T-helper 1 cell treated with Interleukin-12 subunit alpha and Interleukin-12 subunit beta and Interleukin-4 antibody, amounts not matched to agents 30 μg/mL and 1 μg/mL, for 36 hours (primary cell): ENCODE data around the gene KANTR.

Experiments
- H3K27ac Mint-ChIP-seq: one replicate; pipeline ENCODE4 v1.8.0; 2021; ENCODE audit warnings: mild to moderate bottlenecking, mixed read lengths
- H3K27me3 Mint-ChIP-seq: one replicate; pipeline ENCODE4 v1.8.0; 2021; ENCODE audit warnings: low read depth, mixed read lengths
- H3K36me3 Mint-ChIP-seq: one replicate; pipeline ENCODE4 v1.8.0; 2021; ENCODE audit warnings: low read depth, mixed read lengths
- H3K4me1 Mint-ChIP-seq: one replicate; pipeline ENCODE4 v1.8.0; 2021; ENCODE audit warnings: low read depth, mixed read lengths
- H3K4me3 Mint-ChIP-seq: one replicate; pipeline ENCODE4 v1.8.0; 2021; ENCODE audit warnings: mild to moderate bottlenecking, moderate library complexity, mixed read lengths
- H3K9me3 Mint-ChIP-seq: one replicate; pipeline ENCODE4 v1.8.0; 2021; ENCODE audit warnings: mixed read lengths

The KANTR gene

GRCh38 chrX:53093748-53094581, at the start of gene KANTR:
TSS of gene KANTR (plus strand) at chrX:53094142. CDS start at chrX:53124273, 30,131 bp downstream.
- H3K9me3 Mint-ChIP-seq: no peaks in the 10 kb centered on the region
- H3K4me3 Mint-ChIP-seq: peak within 1 kb of the TSS; percentile 89
- H3K4me1 Mint-ChIP-seq: peaks cover 18% of the 10 kb centered on the region
- no peaks in the 10 kb centered on the region for H3K36me3 Mint-ChIP-seq
- H3K27ac Mint-ChIP-seq: peak within 1 kb of the TSS; percentile 87
- H3K27me3 Mint-ChIP-seq: no peaks in the 10 kb centered on the region

- no peaks in the 10 kb centered on the region for H3K4me1 Mint-ChIP-seq
- no peak overlapping the region for H3K27ac Mint-ChIP-seq
- H3K27me3 Mint-ChIP-seq: peaks cover 14% of the 10 kb centered on the region
- H3K9me3 Mint-ChIP-seq: no peaks in the 10 kb centered on the region
- no peak overlapping the region for H3K4me3 Mint-ChIP-seq
- H3K36me3 Mint-ChIP-seq: no peaks in the 10 kb centered on the region
Observed at GRCh38 chrX:53044995-53045394, 48.9 kb upstream of the KANTR start.

DNA sequence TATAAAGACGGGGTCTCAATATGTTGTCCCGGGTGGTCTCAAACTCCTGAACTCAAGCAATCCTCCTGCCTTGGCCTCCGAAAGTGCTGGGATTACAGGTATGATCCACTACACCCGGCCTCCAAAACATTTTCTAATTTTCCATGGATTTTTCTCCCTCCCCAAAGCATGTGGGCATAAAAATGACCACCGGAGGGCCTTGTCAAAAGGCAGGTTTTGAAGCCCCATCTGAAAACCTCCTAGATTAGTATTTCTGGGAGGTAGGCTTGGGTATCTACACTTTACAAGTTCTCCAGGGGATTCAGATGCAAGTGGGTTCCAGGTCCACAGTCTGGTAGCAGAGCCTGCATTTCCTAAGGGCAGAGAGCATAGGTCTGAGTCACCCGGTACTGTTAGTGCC, 46.7 kb upstream of the KANTR start:
- Mint-ChIP-seq H3K27ac (no peak overlapping the region), H3K36me3 (no peaks in the 10 kb centered on the region), H3K27me3 (peaks cover 10% of the 10 kb centered on the region), H3K4me3 (no peak overlapping the region), H3K4me1 (no peaks in the 10 kb centered on the region), H3K9me3 (no peaks in the 10 kb centered on the region)

DNA sequence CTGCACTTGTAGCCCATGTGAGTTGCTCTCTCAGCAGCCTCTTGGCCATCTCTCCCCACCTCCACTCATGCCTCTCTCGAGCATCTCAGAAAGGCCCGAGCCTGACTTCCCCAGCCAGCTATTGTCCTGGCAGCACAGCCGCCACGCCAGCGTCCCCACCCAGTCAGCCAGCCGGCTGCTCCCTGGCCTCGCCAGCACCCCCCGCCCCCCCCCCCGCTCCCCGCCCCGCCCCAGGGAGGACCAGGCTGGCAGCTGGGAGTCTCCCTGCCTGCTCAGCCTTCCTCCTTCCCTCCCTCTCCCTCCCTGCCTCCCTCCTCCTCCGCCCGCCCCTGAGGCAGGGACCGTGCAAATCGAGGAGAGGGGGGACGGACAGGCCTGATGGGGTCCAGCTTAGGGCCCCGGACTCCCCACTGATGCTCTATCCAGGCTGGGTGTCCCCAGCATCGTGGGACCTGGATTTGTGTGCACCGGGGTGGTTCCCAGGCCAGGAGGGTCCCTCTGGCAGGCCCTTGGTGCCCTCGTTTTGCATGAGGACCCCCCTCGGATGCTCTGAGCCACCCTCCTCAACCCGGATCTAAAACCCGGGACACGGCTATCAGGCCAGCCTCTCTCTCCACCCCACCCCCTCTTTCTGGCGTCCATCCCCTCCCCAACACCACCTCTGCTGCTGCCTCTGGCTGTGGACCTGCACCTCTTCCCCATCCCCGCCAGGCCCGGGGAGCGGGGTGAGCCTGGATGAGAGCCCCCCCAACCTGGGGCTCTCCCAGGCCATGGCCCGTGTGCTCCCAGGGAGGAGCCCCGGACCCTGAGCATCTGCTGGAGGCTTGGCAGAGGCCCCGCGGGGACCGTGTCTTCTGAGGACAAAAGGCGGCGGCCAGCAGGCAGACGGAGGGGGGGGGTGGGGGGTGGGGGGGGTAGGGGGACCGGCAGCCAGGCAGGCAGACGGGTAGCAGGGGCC, 45.5 kb upstream of the KANTR start, which contains the start of gene GPR173:
GPR173 (plus strand) TSS at position 621 of the 958 bp plus-strand sequence. CDS start 27,833 bp downstream, outside the sequence.
- H3K36me3 Mint-ChIP-seq: no peaks in the 10 kb centered on the region
- H3K4me1 Mint-ChIP-seq: no peaks in the 10 kb centered on the region
- H3K27ac Mint-ChIP-seq: no peak within 1 kb of the TSS
- H3K9me3 Mint-ChIP-seq: no peaks in the 10 kb centered on the region
- no peak within 1 kb of the TSS for H3K4me3 Mint-ChIP-seq
- peaks cover 10% of the 10 kb centered on the region for H3K27me3 Mint-ChIP-seq

DNA sequence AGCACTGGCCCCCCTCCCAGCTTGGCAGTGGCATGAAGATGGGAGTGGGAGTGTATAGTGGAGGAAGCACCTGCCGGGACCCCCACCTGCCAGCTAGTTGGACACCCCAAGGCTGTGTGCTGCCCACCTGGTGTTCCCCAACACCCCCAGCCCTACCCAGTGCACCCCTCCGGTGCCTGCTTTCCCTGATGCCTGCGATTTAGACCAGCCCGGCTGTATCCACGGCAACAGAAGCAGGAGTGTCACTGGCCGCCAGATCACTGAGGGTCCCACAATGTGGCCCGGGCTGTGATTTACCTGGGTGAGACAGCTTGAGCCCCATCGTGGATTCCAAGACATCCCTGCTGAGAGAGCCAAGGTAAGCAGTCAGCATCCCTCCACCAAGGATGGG, 44.8 kb upstream of the KANTR start:
- no peaks in the 10 kb centered on the region for H3K9me3 Mint-ChIP-seq
- H3K27ac Mint-ChIP-seq: no peak overlapping the region
- H3K27me3 Mint-ChIP-seq: peaks cover 7% of the 10 kb centered on the region
- H3K4me1 Mint-ChIP-seq: no peaks in the 10 kb centered on the region
- H3K36me3 Mint-ChIP-seq: no peaks in the 10 kb centered on the region
- no peak overlapping the region for H3K4me3 Mint-ChIP-seq

- no peaks in the 10 kb centered on the region for H3K36me3 Mint-ChIP-seq
- no peaks in the 10 kb centered on the region for H3K4me1 Mint-ChIP-seq
- H3K4me3 Mint-ChIP-seq: no peak overlapping the region
- no peaks in the 10 kb centered on the region for H3K9me3 Mint-ChIP-seq
- H3K27me3 Mint-ChIP-seq: peaks cover 4% of the 10 kb centered on the region
- no peak overlapping the region for H3K27ac Mint-ChIP-seq
Observed at GRCh38 chrX:53050841-53051240, 43.1 kb upstream of the KANTR start.

GRCh38 chrX:53055244-53055849, 38.6 kb upstream of the KANTR start:
- H3K27me3 Mint-ChIP-seq: no peaks in the 10 kb centered on the region
- no peaks in the 10 kb centered on the region for H3K36me3 Mint-ChIP-seq
- no peak overlapping the region for H3K27ac Mint-ChIP-seq
- no peaks in the 10 kb centered on the region for H3K9me3 Mint-ChIP-seq
- no peaks in the 10 kb centered on the region for H3K4me1 Mint-ChIP-seq
- no peak overlapping the region for H3K4me3 Mint-ChIP-seq

GRCh38 chrX:53056292-53056691, 37.6 kb upstream of the KANTR start:
- Mint-ChIP-seq H3K36me3 (no peaks in the 10 kb centered on the region), H3K9me3 (no peaks in the 10 kb centered on the region)

GRCh38 chrX:53065104-53065503, 28.8 kb upstream of the KANTR start:
- H3K9me3 Mint-ChIP-seq: no peaks in the 10 kb centered on the region
- no peaks in the 10 kb centered on the region for H3K36me3 Mint-ChIP-seq
- H3K4me1 Mint-ChIP-seq: no peaks in the 10 kb centered on the region
- H3K27ac Mint-ChIP-seq: no peak overlapping the region
- H3K4me3 Mint-ChIP-seq: no peak overlapping the region
- no peaks in the 10 kb centered on the region for H3K27me3 Mint-ChIP-seq

More at GRCh38 chrX:53056292-53056691, 37.6 kb upstream of the KANTR start:
- Mint-ChIP-seq H3K4me3 (no peak overlapping the region), H3K27me3 (no peaks in the 10 kb centered on the region), H3K4me1 (no peaks in the 10 kb centered on the region), H3K27ac (no peak overlapping the region)

- H3K27ac Mint-ChIP-seq: no peak overlapping the region
- H3K36me3 Mint-ChIP-seq: no peaks in the 10 kb centered on the region
- H3K27me3 Mint-ChIP-seq: no peaks in the 10 kb centered on the region
- peaks cover 14% of the 10 kb centered on the region for H3K4me1 Mint-ChIP-seq
- H3K9me3 Mint-ChIP-seq: no peaks in the 10 kb centered on the region
- no peak overlapping the region for H3K4me3 Mint-ChIP-seq
Observed at GRCh38 chrX:53071064-53071463, 22.9 kb upstream of the KANTR start.

- no peaks in the 10 kb centered on the region for H3K36me3 Mint-ChIP-seq
- no peaks in the 10 kb centered on the region for H3K27me3 Mint-ChIP-seq
- H3K4me1 Mint-ChIP-seq: peaks cover 14% of the 10 kb centered on the region
- H3K4me3 Mint-ChIP-seq: peak overlapping the region; percentile 93
- H3K27ac Mint-ChIP-seq: peak overlapping the region; percentile 65
- no peaks in the 10 kb centered on the region for H3K9me3 Mint-ChIP-seq
Observed at GRCh38 chrX:53071604-53072417, 22.1 kb upstream of the KANTR start.

DNA sequence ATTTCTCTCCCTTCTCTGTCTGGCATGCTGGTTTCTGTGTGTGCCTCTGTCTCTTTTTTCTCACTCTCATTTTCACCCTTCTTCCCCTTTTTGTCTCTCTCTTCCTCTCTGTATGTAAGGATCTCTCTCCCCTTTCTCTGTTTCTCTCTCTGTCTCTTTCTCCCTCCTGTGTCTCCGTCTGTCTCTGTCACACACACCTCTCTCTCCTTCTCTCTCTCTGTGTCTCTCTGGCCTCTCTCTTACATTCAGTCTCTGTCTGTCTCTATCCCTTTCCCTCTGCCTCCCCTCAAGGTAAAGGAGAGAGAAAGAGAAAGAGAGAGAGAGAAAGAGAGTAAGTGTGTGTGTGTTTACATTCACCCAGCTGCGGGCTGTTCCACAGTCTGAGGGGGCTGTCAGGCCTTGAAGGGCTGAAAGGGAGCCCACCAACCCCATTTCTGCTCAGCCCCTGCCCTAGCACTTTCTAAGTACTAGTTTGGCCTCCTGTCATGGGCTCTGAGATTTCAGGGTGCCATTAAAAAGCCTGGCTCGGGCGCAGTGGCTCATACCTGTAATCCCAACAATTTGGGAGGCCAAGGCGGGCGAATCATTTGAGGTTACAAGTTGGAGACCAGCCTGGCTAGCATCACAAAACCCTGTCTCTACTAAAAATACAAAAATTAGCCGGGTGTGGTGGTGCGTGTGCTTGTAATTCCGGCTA, 21.4 kb upstream of the KANTR start:
- Mint-ChIP-seq H3K27ac (peak overlapping the region; percentile 65), H3K36me3 (no peaks in the 10 kb centered on the region), H3K9me3 (no peaks in the 10 kb centered on the region), H3K4me3 (peak overlapping the region; percentile 93), H3K27me3 (no peaks in the 10 kb centered on the region), H3K4me1 (peaks cover 14% of the 10 kb centered on the region)

DNA sequence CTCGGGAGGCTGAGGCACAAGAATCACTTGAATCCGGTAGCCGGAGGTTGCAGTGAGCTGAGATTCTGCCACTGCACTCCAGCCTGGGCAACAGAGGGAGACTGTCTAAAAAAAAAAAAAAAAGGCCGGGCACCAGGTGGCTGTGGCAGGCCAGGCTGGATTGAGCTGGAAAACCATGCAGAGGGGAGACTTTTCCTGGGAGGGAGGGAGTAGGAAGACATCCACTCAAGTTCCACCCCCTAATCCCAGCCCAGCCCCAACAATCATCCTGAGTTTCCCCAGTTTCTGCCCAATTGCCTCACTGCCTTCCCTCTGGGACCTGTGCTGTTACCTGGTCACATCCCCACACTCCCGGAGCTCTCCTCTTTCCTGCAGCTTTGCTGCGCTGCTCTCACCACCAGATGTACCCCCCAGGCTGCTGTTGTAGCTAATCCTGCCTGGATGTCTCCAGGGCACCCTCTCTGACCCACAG, 20.8 kb upstream of the KANTR start:
- peaks cover 14% of the 10 kb centered on the region for H3K4me1 Mint-ChIP-seq
- H3K36me3 Mint-ChIP-seq: no peaks in the 10 kb centered on the region
- H3K27me3 Mint-ChIP-seq: no peaks in the 10 kb centered on the region
- H3K9me3 Mint-ChIP-seq: no peaks in the 10 kb centered on the region
- peak overlapping the region; percentile 57 for H3K4me3 Mint-ChIP-seq
- peak overlapping the region; percentile 52 for H3K27ac Mint-ChIP-seq
